Activated naive CD4-positive, alpha-beta T cell treated with anti-CD3 and anti-CD28 coated beads, Interleukin-2, amount 50 U/mL, for 24 hours (primary cell): ENCODE results near the gene ABR.

Source experiments
- H3K27ac Mint-ChIP-seq: one replicate; pipeline ENCODE4 v1.8.0; 2021; ENCODE audit warnings: mild to moderate bottlenecking, mixed read lengths
- H3K27me3 Mint-ChIP-seq: one replicate; pipeline ENCODE4 v1.8.0; 2021; ENCODE audit warnings: mixed read lengths
- H3K36me3 Mint-ChIP-seq: one replicate; pipeline ENCODE4 v1.8.0; 2021; ENCODE audit warnings: mixed read lengths
- H3K4me1 Mint-ChIP-seq: one replicate; pipeline ENCODE4 v1.8.0; 2021; ENCODE audit warnings: mixed read lengths
- H3K4me3 Mint-ChIP-seq: one replicate; pipeline ENCODE4 v1.8.0; 2021; ENCODE audit warnings: mild to moderate bottlenecking, mixed read lengths
- H3K9me3 Mint-ChIP-seq: one replicate; pipeline ENCODE4 v1.8.0; 2021; ENCODE audit warnings: mixed read lengths

The ABR gene

GRCh38 chr17:1040216-1040600 is 139.6 kb downstream of the ABR start:
- Mint-ChIP-seq H3K4me3 (no peak overlapping the region), H3K4me1 (no peaks in the 10 kb centered on the region), H3K27me3 (no peaks in the 10 kb centered on the region), H3K9me3 (no peaks in the 10 kb centered on the region), H3K27ac (no peak overlapping the region), H3K36me3 (no peaks in the 10 kb centered on the region)

- Mint-ChIP-seq H3K36me3 (no peaks in the 10 kb centered on the region), H3K27me3 (no peaks in the 10 kb centered on the region), H3K4me3 (no peak overlapping the region), H3K27ac (no peak overlapping the region), H3K4me1 (no peaks in the 10 kb centered on the region), H3K9me3 (no peaks in the 10 kb centered on the region)
Measured at GRCh38 chr17:1039511-1040215, 140.1 kb downstream of the ABR start.

- Mint-ChIP-seq H3K4me3 (no peak overlapping the region), H3K27ac (no peak overlapping the region), H3K27me3 (no peaks in the 10 kb centered on the region), H3K36me3 (no peaks in the 10 kb centered on the region), H3K4me1 (no peaks in the 10 kb centered on the region), H3K9me3 (no peaks in the 10 kb centered on the region)
Measured at GRCh38 chr17:1039123-1039507, 140.7 kb downstream of the ABR start.

GRCh38 chr17:1038459-1039122 is 141.2 kb downstream of the ABR start:
- Mint-ChIP-seq H3K4me1 (no peaks in the 10 kb centered on the region), H3K27ac (no peak overlapping the region), H3K27me3 (no peaks in the 10 kb centered on the region), H3K36me3 (no peaks in the 10 kb centered on the region), H3K9me3 (no peaks in the 10 kb centered on the region), H3K4me3 (no peak overlapping the region)

- peaks cover 3% of the 10 kb centered on the region for H3K4me1 Mint-ChIP-seq
- no peaks in the 10 kb centered on the region for H3K36me3 Mint-ChIP-seq
Measured at GRCh38 chr17:1037238-1037879, 142.4 kb downstream of the ABR start.

GRCh38 chr17:1036845-1037237 is 142.9 kb downstream of the ABR start:
- H3K9me3 Mint-ChIP-seq, result no peaks in the 10 kb centered on the region
- H3K27ac Mint-ChIP-seq, result peak overlapping the region; percentile 62
- H3K4me1 Mint-ChIP-seq, result peaks cover 3% of the 10 kb centered on the region
- H3K4me3 Mint-ChIP-seq, result no peak overlapping the region
- H3K27me3 Mint-ChIP-seq, result no peaks in the 10 kb centered on the region
- no peaks in the 10 kb centered on the region for H3K36me3 Mint-ChIP-seq

More at GRCh38 chr17:1037238-1037879, 142.4 kb downstream of the ABR start:
- H3K27ac Mint-ChIP-seq, result no peak overlapping the region
- H3K27me3 Mint-ChIP-seq, result no peaks in the 10 kb centered on the region
- H3K9me3 Mint-ChIP-seq, result no peaks in the 10 kb centered on the region
- no peak overlapping the region for H3K4me3 Mint-ChIP-seq

GRCh38 chr17:1036171-1036844 is 143.5 kb downstream of the ABR start:
- peaks cover 3% of the 10 kb centered on the region for H3K4me1 Mint-ChIP-seq
- no peaks in the 10 kb centered on the region for H3K27me3 Mint-ChIP-seq
- H3K27ac Mint-ChIP-seq, result peak overlapping the region; percentile 62

GRCh38 chr17:1035546-1036170 is 144.1 kb downstream of the ABR start:
- Mint-ChIP-seq H3K4me3 (no peak overlapping the region), H3K9me3 (no peaks in the 10 kb centered on the region), H3K27ac (no peak overlapping the region), H3K36me3 (no peaks in the 10 kb centered on the region), H3K4me1 (peaks cover 3% of the 10 kb centered on the region), H3K27me3 (no peaks in the 10 kb centered on the region)

More at GRCh38 chr17:1036171-1036844, 143.5 kb downstream of the ABR start:
- H3K36me3 Mint-ChIP-seq, result no peaks in the 10 kb centered on the region
- H3K4me3 Mint-ChIP-seq, result no peak overlapping the region
- no peaks in the 10 kb centered on the region for H3K9me3 Mint-ChIP-seq

GRCh38 chr17:1034652-1035210 is 145.1 kb downstream of the ABR start:
- Mint-ChIP-seq H3K4me3 (no peak overlapping the region), H3K36me3 (no peaks in the 10 kb centered on the region), H3K4me1 (peaks cover 3% of the 10 kb centered on the region), H3K27ac (no peak overlapping the region), H3K27me3 (no peaks in the 10 kb centered on the region), H3K9me3 (no peaks in the 10 kb centered on the region)

GRCh38 chr17:1033503-1033902 is 146.3 kb downstream of the ABR start:
- no peaks in the 10 kb centered on the region for H3K27me3 Mint-ChIP-seq
- no peak overlapping the region for H3K27ac Mint-ChIP-seq
- H3K36me3 Mint-ChIP-seq, result no peaks in the 10 kb centered on the region
- H3K4me1 Mint-ChIP-seq, result peaks cover 3% of the 10 kb centered on the region
- H3K4me3 Mint-ChIP-seq, result no peak overlapping the region
- H3K9me3 Mint-ChIP-seq, result no peaks in the 10 kb centered on the region

GRCh38 chr17:1032391-1032790 is 147.4 kb downstream of the ABR start:
- no peaks in the 10 kb centered on the region for H3K27me3 Mint-ChIP-seq
- no peak overlapping the region for H3K4me3 Mint-ChIP-seq
- H3K27ac Mint-ChIP-seq, result no peak overlapping the region
- no peaks in the 10 kb centered on the region for H3K9me3 Mint-ChIP-seq
- no peaks in the 10 kb centered on the region for H3K36me3 Mint-ChIP-seq
- peaks cover 3% of the 10 kb centered on the region for H3K4me1 Mint-ChIP-seq

GRCh38 chr17:1031711-1032110 is 148.1 kb downstream of the ABR start:
- no peaks in the 10 kb centered on the region for H3K36me3 Mint-ChIP-seq
- no peak overlapping the region for H3K4me3 Mint-ChIP-seq
- peaks cover 3% of the 10 kb centered on the region for H3K4me1 Mint-ChIP-seq
- no peaks in the 10 kb centered on the region for H3K9me3 Mint-ChIP-seq
- H3K27ac Mint-ChIP-seq, result no peak overlapping the region
- no peaks in the 10 kb centered on the region for H3K27me3 Mint-ChIP-seq

GRCh38 chr17:1030684-1031532 is 148.9 kb downstream of the ABR start:
- Mint-ChIP-seq H3K4me3 (no peak overlapping the region), H3K9me3 (no peaks in the 10 kb centered on the region), H3K27me3 (no peaks in the 10 kb centered on the region), H3K36me3 (no peaks in the 10 kb centered on the region), H3K4me1 (peaks cover 3% of the 10 kb centered on the region), H3K27ac (no peak overlapping the region)

GRCh38 chr17:1029922-1030644 is 149.7 kb downstream of the ABR start:
- Mint-ChIP-seq H3K27ac (no peak overlapping the region), H3K4me3 (no peak overlapping the region), H3K9me3 (no peaks in the 10 kb centered on the region), H3K36me3 (no peaks in the 10 kb centered on the region), H3K4me1 (peaks cover 3% of the 10 kb centered on the region), H3K27me3 (no peaks in the 10 kb centered on the region)
